Stimulated activated CD8-positive, alpha-beta memory T cell treated with anti-CD3 and anti-CD28 coated beads, Interleukin-2, amount 100 ng/mL, for 1 hour (primary cell): ENCODE results near the gene MTMR4.
"Not testable (repeated sequence)": the region's sequence is repeated elsewhere in the genome, so short reads cannot be mapped to it uniquely, and the experiment has no call there.

ENCODE experiments used
- DNase-seq, 2 donors: peaks; one replicate each; pipeline ENCODE4 v3.0.0-alpha.2; 2020; ENCODE audit warnings: low read depth in 2 of 2

The MTMR4 gene

DNA sequence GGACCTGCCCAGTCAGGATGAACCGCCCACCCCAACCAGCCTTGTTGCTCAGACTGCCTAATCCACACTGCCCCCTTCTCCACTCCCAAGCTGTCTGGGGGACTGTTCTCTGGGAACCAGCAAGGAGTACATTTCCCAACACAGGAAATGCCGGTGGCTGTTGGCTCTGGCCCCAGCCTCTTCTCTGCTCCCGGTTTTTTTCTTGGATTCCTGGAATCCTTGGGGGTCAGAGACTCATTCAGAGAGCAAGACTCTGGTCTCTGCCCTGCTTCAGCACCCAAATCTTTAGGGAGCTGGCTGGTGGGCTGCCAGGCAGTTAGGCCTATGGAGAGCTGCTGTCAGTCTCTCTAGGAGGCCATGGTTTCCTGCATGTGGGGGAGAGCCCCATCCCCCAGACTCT lies 10.8 kb upstream of the MTMR4 start:
- no peak for DNase-seq

DNA sequence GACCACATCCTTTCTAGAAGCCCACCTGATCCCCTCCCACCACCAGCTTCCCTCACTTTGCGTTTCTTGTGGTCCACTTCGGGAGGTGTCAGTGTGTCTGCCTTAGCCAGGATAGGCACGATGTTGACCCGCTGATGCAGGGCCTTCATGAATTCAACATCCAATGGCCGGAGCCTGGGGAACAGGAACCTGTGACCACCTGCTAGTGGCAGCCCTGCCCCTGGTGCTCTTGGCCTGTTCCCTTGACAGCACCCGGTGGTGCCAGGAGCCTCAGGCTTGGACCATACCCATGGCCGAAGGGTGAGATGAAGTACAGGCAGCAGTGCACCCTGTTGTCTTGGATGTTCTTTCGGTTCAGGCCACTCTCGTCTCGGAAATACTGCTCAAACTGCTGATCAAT lies 7.2 kb upstream of the MTMR4 start:
- no peak for DNase-seq

DNA sequence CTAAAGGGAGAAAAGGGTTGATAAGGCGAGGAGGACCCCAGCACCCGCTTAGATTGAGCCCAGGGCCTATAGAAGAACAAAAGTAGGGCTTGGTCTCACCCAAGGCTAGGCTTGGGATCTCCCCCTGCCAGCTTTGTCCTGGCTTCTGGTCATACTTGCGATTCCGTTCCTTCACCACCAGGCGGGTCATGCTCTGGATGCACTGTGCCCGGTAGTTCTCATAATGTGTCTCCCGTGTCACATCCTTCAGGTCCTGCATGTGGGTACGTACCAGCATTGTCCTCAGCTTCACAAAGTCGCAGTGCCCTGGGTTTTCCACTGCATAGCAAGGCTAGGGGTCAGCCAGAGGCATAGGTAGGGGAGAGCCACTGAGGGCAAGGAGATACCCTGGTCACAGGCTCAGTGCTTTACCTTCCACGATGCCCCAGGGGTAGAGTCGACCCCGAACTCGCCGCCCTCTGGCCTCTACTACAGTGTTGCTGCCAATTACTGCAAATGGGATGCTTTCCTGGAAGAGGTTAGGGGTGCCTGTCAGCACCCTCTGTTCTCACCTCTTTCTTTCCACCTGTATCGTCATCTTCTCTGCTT lies 6.5 kb upstream of the MTMR4 start:
- DNase-seq, result no peak

DNA sequence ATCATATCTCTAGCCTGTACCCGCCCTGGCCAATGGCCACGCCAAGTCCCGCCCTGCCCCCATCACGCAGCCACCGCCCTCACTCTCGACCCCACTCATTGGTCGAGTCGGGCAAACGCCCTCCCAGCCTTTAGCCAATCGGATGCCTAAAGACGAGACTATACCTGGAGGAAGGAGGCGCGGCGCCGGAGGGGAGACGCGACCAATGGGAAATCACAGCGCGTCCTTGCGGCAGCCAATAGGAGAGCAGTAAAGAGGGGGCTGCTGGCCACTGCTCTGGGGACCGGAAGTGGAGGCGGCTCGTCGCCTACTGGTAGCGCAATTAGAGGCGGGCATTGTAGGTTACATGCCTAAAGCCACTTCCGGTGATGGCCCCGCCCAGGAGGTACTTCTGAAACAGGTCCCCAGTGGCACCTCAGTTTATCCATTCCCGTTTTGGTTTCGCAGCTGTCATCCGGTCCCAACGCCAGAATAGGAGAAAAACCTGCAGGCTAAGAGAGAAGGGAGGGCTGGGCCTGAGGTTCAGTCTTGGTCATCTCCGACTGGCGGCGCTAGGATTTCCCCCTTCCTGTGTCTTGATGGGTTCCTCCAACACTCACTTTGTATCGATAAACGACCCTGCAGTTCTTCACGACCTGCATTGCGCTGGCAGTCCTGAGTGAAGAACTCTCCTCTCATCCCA lies 3.6 kb upstream of the MTMR4 start:
- peak; percentile 97 to 99 for DNase-seq

DNA sequence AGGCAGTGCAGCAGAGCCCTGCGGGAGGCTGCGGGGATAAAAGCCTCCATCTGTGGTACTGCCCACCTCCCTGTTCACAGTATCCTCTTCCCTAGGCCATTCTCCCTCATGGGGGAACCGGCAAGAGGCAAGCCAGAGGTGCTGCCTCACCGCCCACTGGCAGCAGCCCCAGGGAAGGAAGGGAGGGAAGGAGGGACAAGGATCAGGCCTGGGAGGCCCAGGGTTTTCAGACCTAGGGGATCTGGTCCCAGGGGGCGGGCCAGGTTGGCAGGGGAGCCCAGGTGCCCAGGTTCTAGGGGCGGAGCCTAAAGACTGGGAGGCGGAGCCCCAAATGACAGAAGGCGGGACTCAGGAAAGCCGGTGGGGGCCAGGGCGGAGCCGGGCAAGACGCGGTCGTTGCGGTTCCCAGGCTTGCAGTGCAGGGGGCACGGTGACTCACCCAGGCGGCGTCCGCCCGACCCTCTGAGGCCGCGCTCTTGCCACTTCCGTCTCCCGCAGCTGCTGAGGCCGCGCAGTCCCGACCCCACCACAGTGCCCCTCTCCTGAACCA lies 3.0 kb upstream of the MTMR4 start:
- DNase-seq, result no peak

DNA sequence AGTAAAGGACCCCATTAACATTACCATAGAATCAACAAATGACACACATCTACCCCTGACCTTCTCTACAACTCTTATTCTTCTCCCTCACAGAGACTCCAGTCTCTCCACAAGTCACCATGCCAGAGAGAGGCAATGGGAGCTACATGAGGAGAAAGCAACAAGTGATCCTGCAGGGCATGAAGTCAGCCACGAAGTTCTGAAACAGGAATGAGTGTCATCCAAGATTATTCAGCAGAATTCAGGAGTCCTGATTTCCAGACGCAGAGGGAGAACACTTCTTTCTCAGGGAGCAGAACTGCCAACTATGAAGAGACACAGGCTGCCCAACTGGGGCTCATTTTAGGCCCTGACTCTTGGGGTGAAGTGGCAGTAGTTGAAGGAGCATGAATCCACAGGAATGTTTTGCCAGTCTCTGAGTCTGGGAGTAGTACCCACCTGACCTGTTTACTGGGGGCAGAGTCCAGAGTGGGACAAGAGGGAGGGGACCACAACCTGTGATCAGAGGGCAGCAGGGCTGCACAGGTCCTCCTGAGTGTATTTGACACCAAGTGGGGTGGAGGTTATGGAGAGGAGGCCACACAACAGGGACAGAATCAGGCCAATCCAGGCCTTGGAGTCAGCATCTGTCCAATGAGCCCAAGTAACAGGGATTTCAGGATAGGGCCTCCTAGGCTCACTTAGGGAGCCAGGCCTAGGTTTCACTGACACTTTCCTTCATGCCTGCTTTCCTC lies 2.4 kb upstream of the MTMR4 start:
- no peak for DNase-seq

DNA sequence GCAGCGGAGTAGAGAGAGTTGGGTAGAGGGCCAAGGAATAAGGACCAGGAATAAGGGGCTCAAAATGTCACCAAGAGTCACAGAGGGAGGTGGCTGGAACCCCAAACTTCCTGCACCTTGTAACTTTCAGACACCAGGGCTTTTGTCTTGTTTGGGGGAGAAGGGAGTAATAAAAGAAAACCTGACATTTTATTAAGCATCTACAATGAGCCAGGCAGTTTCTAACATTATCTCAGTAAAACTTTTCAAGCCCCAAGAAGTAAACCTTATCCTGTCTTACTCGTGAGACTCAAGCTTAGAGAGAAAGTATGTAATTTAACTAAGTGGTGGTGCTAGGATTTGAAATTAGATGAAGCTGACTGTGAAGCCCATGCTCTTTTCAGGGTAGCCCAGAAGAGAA lies 848 bp upstream of the MTMR4 start:
- no peak for DNase-seq

DNA sequence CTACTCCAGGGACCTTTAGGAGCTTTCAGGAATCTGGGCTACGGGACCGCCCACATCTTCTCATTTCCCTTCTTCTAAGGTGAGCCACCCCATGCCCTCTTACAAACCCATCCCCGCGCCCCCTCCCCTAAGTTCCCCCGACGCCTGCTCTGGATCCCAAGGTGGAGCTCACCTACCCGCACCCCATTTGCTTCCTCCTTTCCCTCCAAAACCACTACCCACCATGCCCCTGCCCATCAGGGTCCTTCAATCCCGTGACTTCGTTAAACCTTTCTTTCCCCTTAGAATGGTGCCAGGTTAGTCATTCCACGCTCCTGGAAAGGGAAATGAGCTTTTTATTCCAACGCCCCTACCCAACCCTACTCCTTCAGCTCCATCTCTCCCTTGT lies 326 bp upstream of the MTMR4 start:
- DNase-seq, result no peak

DNA sequence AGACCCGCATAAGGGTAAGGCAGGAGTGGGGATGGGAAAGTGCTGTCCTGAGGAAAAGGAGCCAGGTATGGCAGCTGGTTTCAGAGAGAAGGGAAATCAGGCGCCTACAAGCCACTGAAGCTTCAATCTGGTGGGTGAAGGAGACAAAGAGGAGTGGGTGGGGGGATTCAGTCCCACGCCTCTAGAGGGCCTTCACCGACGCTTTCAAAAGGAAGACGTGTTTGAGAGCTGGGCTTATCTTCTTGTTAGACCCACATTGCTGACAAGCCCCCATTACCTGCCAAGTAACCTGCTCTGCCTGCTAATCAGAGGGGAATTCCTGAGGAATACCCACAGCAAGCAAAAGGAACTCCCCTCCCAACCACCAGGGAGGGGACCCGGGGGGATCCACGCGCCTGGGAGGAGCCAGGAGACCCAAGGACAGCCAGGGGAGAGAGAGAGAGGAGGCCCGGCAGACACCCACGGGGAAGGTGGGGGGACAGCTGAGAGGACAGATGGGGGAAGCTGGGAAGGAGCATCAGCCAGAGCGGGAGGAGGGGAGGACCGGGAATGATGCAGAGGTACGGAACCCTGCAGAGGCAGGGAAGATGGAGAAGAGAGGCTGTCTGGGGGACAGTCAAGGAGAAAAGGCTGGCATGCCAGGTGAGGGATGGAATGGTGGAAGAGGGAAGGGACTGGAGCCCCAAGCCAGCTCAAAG lies 1.0 kb downstream of the MTMR4 start:
- DNase-seq, result no peak

DNA sequence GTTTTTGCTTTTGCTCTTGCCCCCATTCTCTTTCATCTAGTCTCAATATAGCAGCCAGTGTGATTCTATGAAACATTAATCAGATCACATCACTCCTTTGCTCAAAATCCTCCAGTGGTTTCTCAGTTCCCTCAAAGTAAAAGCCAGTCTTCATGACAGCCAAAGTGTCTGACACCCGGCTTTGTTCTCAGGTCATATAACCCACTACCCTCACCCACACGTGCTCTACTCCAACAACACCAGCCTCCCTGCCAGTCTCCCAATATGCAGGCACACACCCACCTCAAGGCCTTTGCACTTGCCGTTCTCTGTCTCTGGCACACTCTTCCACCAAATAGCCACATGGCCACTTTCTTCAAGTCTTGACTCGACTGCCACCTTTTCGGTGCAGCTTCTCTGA lies 4.4 kb downstream of the MTMR4 start:
- no peak for DNase-seq

DNA sequence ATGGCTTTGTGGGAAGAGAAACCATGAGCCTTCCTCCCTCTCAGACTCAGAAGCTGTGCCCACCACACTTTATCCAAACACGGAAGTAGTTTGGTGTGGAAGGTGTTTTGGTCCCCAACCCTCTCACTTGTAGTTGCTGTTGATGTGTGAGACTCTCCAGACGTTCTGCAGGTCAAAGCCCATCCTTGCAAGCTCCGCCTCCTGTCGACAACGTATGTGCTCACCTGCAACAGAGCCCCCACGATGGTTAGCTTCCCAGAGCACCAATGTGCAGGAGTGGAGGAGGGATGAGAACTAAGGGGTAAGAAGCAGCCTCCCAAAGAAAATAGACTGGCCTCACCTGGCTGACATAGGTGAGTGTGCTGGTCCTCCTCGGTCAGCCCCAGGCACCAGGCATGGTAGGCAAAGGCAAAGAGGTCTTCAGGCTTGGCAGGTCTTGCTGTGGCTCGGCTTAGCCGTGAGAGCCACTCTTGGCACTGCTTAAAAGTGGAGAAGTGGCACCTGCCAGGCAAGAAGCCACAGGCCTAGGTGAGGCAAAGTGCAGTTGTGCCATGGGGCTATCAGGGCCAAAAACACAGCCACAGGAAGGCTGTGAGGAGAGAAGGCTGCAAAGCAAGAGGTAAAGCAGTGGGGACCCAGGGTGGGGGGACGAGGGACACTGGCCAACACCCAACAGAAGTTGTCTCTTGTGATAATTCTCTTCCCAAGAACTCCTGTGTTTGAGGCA lies 5.9 kb downstream of the MTMR4 start:
- no peak for DNase-seq

DNA sequence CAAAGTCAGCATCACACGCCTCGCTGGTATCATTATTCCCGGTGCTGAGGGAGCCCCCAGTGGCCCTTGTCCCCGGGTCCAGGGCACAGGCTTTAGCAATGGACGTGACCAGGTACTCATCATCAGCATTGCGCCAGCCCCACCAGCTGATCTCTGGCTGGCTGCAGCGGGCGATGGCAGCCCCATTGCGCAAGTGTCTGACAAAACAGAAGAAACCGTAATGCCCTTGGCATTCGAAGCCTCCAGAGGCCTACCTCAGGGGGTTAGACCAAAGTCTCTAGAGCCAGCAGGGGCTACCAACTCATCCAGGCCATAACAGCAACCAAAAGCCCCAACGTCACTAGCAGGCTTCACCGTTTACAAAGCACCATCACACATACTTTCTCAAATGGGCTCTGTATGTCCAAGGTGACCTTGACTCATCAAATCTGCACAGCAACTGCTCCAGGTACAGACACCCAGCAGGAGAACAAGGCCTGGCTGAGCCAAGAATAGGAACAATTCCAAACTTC lies 7.3 kb downstream of the MTMR4 start:
- DNase-seq, result no peak

DNA sequence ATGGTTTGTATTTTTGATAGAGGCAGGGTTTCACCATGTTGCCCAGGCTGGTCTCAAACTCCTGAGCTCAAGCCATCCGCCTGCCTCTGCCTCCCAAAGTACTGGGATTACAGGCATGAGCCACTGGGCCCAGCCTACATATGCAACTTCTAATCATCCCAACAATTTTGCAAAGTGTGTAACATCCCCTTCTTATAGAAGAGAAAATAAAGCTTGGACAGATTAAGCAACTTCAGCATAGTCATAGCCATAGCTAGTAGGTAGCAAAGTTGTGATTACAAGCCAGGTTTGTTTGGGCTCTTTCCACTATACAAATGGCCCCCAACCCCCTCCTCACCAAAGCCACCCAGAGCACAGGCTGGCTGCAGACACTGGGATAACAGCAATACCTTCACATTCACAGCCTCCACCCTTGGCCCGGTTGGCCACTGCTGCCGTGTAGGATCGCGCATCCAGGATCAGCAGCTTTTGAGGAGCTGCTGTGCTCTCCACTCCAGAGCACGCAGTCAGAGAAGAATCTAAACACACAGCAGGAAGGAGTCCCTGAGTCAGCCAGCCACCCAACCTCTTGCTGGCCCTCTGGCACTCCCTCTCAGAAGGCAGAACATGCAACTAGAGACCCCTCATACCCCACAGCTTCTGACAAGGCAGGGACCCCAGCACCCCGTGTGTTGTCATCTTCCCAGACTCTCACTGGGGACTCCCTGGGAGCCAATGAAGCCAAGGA lies 7.9 kb downstream of the MTMR4 start:
- no peak for DNase-seq

DNA sequence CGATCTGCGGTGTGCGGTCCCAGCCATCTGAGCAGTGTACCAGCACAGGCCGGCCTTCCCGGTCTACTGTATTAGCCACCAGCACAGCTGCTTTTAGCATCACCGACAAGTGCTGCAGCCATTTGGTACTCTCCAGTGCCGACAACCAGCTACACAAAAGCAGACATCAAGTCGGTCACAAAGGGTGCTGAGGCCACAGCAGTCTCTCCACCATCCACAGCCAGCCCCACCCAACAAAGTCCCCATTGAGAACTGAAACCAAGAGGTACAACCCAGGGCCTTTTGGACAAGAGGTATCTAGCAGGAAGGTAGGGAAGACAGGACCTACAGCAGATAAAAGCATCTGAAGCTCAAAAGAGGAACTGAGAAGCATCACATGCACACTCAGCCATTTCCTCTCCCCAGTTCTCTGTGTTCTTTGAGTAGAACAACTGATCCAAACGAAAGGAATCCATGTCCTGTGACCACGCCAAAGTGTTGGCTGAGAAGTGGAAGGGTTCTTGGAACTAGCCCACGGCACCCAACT lies 9.5 kb downstream of the MTMR4 start:
- DNase-seq, result no peak

DNA sequence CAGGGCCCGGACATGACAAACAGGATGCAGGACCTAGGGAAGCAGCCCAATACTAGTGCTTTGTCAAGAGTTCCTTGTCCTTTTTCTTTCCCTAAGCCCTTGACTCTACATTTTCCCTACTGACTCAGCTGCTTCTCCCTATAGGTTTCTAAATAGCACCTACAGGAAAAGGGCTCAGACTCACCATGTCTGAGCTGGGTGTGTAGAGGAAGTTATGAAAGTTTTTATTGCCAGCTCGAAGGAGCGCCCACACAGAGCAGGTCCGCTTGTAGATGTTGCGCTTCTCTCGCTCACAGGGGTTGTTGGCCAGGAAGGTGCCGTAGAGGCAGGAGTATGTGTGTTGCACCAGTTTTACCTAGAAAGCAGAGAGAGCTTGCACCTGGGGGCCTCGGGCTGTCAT lies 10.6 kb downstream of the MTMR4 start:
- no peak for DNase-seq

DNA sequence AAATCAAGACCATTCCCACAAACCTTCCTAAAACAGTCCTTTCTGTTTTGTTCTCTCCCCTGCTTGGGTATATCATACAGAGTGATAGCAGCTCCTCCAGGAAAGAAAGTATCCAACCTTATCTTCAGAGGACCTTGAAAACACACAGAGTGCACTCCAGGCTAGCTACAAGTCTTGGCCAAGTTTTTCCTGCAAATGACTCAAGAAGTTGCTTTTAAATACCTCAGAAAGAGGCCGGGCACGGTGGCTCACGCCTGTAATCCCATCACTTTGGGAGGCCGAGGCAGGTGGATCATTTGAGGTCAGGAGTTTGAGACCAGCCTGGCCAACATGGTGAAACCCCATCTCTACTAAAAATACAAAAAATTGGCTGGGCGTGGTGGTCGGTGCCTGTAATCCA lies 11.3 kb downstream of the MTMR4 start:
- DNase-seq, result not testable (repeated sequence)

DNA sequence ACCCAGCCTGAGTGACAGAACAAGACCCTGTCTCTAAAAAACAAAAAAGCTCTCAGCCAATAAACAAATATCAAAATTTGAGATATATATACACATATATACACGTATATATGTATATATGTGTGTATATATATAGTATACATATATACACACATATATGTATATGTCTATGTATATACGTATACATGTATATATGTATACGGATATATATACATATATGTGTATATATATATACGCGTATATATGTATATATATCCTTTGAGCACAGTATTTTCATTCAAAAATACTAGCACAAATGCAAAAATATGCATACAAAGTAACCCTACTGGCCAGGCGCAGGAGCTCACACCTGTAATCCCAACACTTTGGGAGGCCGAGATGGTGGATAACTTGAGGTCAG lies 13.0 kb downstream of the MTMR4 start:
- DNase-seq, result no peak

DNA sequence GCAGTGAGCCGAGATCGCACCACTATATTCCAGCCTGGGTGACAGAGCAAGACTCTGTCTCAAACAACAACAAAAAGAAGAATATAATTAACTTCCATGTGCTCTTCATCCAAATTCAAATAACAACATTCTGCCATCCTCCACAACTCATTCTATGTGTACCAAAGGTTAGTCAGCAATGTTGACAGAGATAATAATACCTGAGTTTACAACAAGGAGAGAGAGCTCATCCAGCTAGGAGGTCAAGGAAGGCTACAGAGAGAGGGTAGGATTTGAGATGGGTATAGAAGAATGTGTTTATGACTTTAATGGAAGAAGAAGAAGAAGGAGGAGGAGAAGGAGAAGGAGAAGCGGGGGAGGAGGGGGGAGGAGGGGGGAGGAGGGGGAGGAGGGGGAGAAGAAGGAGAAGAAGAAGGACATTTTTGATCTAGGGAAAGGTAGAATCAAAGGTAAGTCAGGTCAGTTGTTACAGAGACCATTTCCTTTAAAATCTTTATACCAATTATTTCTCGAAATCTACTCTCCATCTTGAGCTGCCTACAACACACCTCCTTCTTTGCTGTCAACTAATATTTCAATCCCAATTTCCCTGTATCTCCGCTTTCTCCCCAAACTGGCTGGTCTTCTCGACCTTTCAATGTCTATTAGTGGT lies 16.1 kb downstream of the MTMR4 start:
- DNase-seq, result no peak

DNA sequence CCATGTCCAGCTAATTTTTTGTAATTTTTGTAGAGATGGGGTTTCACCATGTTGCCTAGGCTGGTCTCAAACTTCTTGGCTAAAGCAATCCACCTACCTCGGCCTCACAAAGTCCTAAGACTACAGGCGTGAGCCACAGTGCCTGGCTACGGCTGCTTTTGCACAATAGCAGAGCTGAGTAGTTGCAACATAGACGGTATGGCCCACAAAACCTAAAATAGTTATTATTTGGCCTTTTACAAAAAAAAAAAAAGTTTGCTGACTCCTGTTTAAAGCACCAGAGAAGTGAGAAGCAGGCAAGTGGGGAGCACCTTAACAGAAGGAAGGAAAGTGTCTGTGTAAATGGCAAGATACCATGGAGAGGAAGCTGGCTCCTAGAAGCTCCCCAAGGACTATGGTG lies 20.9 kb downstream of the MTMR4 start:
- DNase-seq, result no peak
